H1 (cell line): ENCODE measurements around the gene SLC48A1.

Experiments used
- CEBPB ChIP-seq: IDR thresholded peaks from 2 replicates; pipeline ENCODE4 v1.6.1; 2012; ENCODE audit warnings: low read depth, low read length
- CREB1 ChIP-seq: IDR thresholded peaks from 2 replicates; pipeline ENCODE4 v1.6.1; 2012; ENCODE audit warnings: inconsistent platforms
- POLR2AphosphoS5 ChIP-seq: IDR thresholded peaks from 2 replicates; pipeline ENCODE4 v1.6.1; 2011; ENCODE audit warnings: low read depth, low read length
- TF ChIP-seq, protein P1 (sequence below): IDR thresholded peaks from 2 replicates; pipeline ENCODE4 v1.6.1; 2012; ENCODE audit warnings: inconsistent platforms
- TF ChIP-seq, protein P2 (sequence below), 3 experiments: IDR thresholded peaks; 1 replicate in 2 of 3; 2 replicates in 1 of 3; pipeline versions ENCODE4 v1.5.1 to v1.6.1; 2011; ENCODE audit warnings: low read length in 3 of 3, mild to moderate bottlenecking in 3 of 3, inconsistent platforms in 2 of 3, low read depth in 1 of 3, moderate library complexity in 1 of 3; ENCODE audit not compliant: insufficient read depth in 1 of 3; ENCODE audit errors: control extremely low read depth in 1 of 3

DNA sequence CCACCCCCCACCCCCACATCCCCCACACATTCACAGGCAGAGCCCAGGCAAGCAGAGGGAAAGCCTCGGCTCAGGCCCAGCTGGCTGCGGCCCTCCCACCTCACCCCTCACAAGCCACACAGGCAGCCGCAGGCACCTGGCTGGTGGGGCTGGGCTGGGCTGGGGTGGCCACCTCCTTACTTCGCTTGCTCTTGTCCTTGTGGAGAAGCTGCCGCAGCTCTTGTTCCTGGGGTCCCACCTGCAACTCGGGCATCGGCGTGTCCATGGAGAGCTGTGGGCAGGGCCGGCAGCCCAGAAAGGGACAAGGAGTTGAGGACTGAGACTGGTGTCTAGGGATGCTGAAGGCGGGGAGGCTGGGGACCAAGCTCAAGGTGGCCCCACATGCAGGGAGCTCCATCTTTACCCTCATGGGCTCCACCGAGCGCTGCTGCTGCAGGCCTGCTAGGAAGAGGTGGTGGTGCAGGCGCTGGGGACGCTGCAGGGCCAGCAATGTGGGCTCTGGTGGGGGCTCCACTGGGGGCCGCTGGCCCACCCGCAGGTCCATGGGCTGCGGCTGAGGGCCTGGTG lies 25.4 kb downstream of the SLC48A1 start:
- TF ChIP-seq, protein P1, sequence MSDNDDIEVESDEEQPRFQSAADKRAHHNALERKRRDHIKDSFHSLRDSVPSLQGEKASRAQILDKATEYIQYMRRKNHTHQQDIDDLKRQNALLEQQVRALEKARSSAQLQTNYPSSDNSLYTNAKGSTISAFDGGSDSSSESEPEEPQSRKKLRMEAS = no peak
- no peak for TF ChIP-seq POLR2AphosphoS5
- TF ChIP-seq CEBPB = no peak
- no peak for TF ChIP-seq CREB1
- TF ChIP-seq, protein P2, sequence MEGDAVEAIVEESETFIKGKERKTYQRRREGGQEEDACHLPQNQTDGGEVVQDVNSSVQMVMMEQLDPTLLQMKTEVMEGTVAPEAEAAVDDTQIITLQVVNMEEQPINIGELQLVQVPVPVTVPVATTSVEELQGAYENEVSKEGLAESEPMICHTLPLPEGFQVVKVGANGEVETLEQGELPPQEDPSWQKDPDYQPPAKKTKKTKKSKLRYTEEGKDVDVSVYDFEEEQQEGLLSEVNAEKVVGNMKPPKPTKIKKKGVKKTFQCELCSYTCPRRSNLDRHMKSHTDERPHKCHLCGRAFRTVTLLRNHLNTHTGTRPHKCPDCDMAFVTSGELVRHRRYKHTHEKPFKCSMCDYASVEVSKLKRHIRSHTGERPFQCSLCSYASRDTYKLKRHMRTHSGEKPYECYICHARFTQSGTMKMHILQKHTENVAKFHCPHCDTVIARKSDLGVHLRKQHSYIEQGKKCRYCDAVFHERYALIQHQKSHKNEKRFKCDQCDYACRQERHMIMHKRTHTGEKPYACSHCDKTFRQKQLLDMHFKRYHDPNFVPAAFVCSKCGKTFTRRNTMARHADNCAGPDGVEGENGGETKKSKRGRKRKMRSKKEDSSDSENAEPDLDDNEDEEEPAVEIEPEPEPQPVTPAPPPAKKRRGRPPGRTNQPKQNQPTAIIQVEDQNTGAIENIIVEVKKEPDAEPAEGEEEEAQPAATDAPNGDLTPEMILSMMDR (IDR thresholded peaks at IDR 0.05; ENCODE audit: control extremely low read depth in 1 of 3, insufficient read depth in 1 of 3, low read depth in 1 of 3, low read length in 3 of 3) = no peak
